GM23338 (cell line): ENCODE data around the gene BRAF. TPM values are rescaled to one million over a fixed set of nuclear protein-coding genes. Genes with fewer than 3 reads are reported as not detected.

Experiments used
- ATAC-seq: fragments of 200-7000 bp; cut with Tn5 transposase; 3 replicates; pipeline ENCODE4 v1.9.1; 2020
- DNase-seq: peaks from one replicate; pipeline ENCODE4 v3.0.0-alpha.2; 2015; ENCODE audit warnings: low spot score
- H2AFZ ChIP-seq: fragments of 200-600 bp; sonication (generic); 2 replicates; pipeline ENCODE4 v1.8.0; 2016; ENCODE audit warnings: antibody characterized with exemption, mild to moderate bottlenecking, moderate library complexity
- H3F3A ChIP-seq: fragments of 200-600 bp; sonication (generic); replicated peaks from 2 replicates; pipeline ENCODE4 v1.8.0; 2017; ENCODE audit warnings: antibody characterized with exemption, mixed run types, low read depth
- H3K27ac ChIP-seq: fragments of 200-600 bp; sonication (generic); 2 replicates; pipeline ENCODE4 v1.6.1; 2016; ENCODE audit warnings: low read depth
- H3K27me3 ChIP-seq: fragments of 200-600 bp; sonication (generic); 2 replicates; pipeline ENCODE4 v1.8.0; 2016; ENCODE audit warnings: mild to moderate bottlenecking, mixed run types, moderate library complexity; ENCODE audit not compliant: insufficient read depth
- H3K36me3 ChIP-seq: fragments of 200-600 bp; sonication (generic); 2 replicates; pipeline ENCODE4 v1.8.0; 2016; ENCODE audit warnings: mild to moderate bottlenecking; ENCODE audit not compliant: insufficient read depth
- H3K4me1 ChIP-seq: fragments of 200-600 bp; sonication (generic); 2 replicates; pipeline ENCODE4 v1.8.0; 2016; ENCODE audit warnings: mild to moderate bottlenecking, moderate library complexity; ENCODE audit not compliant: insufficient read depth
- H3K4me2 ChIP-seq: fragments of 200-600 bp; sonication (generic); 2 replicates; pipeline ENCODE4 v1.7.1; 2017; ENCODE audit warnings: mixed run types
- H3K4me3 ChIP-seq: fragments of 200-600 bp; sonication (generic); 2 replicates; pipeline ENCODE4 v1.6.1; 2016; ENCODE audit warnings: mixed run types
- H3K79me2 ChIP-seq: fragments of 200-600 bp; sonication (generic); replicated peaks from 2 replicates; pipeline ENCODE4 v1.8.0; 2017; ENCODE audit warnings: mild to moderate bottlenecking; ENCODE audit not compliant: insufficient read depth
- H3K9me2 ChIP-seq: fragments of 200-600 bp; sonication (generic); 2 replicates; pipeline ENCODE4 v1.8.0; 2017; ENCODE audit not compliant: insufficient read depth
- H4K20me1 ChIP-seq: fragments of 200-600 bp; sonication (generic); replicated peaks from 2 replicates; pipeline ENCODE4 v1.8.0; 2017; ENCODE audit warnings: mild to moderate bottlenecking; ENCODE audit not compliant: insufficient read depth
- H3K27ac Mint-ChIP-seq: 2 replicates; pipeline ENCODE4 v1.8.0; 2020; ENCODE audit warnings: inconsistent platforms, mild to moderate bottlenecking, moderate library complexity, mixed read lengths
- H3K27me3 Mint-ChIP-seq: 3 replicates; pipeline ENCODE4 v1.8.0; 2022; ENCODE audit warnings: low read depth, mild to moderate bottlenecking, moderate library complexity, mixed read lengths, inconsistent platforms; ENCODE audit not compliant: insufficient read depth, poor library complexity
- H3K36me3 Mint-ChIP-seq: 3 replicates; pipeline ENCODE4 v1.8.0; 2021; ENCODE audit warnings: low read depth, mild to moderate bottlenecking, inconsistent platforms, moderate library complexity, mixed read lengths
- H3K4me1 Mint-ChIP-seq: 3 replicates; pipeline ENCODE4 v1.8.0; 2020; ENCODE audit warnings: mild to moderate bottlenecking, inconsistent platforms, mixed read lengths
- H3K4me3 Mint-ChIP-seq: 3 replicates; pipeline ENCODE4 v1.8.0; 2021; ENCODE audit warnings: moderate library complexity, mild to moderate bottlenecking, inconsistent platforms, mixed read lengths
- H3K9me3 Mint-ChIP-seq: 3 replicates; pipeline ENCODE4 v1.8.0; 2020; ENCODE audit warnings: moderate library complexity, mild to moderate bottlenecking, inconsistent platforms, mixed read lengths
- CREB1 ChIP-seq: fragments of 250-450 bp; sonication (Bioruptor Pico); IDR thresholded peaks from 2 replicates; pipeline ENCODE4 v1.5.0; 2020; ENCODE audit warnings: low read depth, mild to moderate bottlenecking, moderate library complexity
- EZH2 ChIP-seq: fragments of 200-600 bp; sonication (generic); IDR thresholded peaks from one replicate; pipeline ENCODE4 v1.8.0; 2017; ENCODE audit warnings: antibody characterized with exemption, mild to moderate bottlenecking, low read depth; ENCODE audit not compliant: unreplicated experiment
- EZH2phosphoT487 ChIP-seq: fragments of 200-600 bp; sonication (generic); IDR thresholded peaks from one replicate; pipeline ENCODE4 v1.8.1; 2018; ENCODE audit warnings: antibody characterized with exemption; ENCODE audit not compliant: unreplicated experiment
- JUNB ChIP-seq: IDR thresholded peaks from one replicate; pipeline ENCODE4 v1.6.1; 2016; ENCODE audit warnings: antibody characterized with exemption; ENCODE audit not compliant: unreplicated experiment
- NANOG ChIP-seq: IDR thresholded peaks from 2 replicates; pipeline ENCODE4 v1.6.1; 2016; ENCODE audit warnings: antibody characterized with exemption, borderline replicate concordance
- POLR2AphosphoS5 ChIP-seq: IDR thresholded peaks from 2 replicates; pipeline ENCODE4 v1.6.1; 2016; ENCODE audit warnings: antibody characterized with exemption, low read depth
- STAT1 ChIP-seq: IDR thresholded peaks from one replicate; pipeline ENCODE4 v1.6.1; 2016; ENCODE audit warnings: antibody characterized with exemption; ENCODE audit not compliant: unreplicated experiment
- ZNF114 ChIP-seq: fragments of 250-450 bp; sonication (Bioruptor Pico); IDR thresholded peaks from 2 replicates; pipeline ENCODE4 v1.5.0; 2020; ENCODE audit warnings: mild to moderate bottlenecking, moderate library complexity
- ZNF331 ChIP-seq: fragments of 250-450 bp; sonication (Bioruptor Pico); IDR thresholded peaks from 2 replicates; pipeline ENCODE4 v1.5.0; 2020; ENCODE audit warnings: low read depth, mild to moderate bottlenecking, moderate library complexity
- long read RNA-seq: library from polyadenylated mRNA; unstranded; transcript quantifications from one replicate; pipeline ENCODE4 v2.0.0, GENCODE V29; 2020; ENCODE audit not compliant: unreplicated experiment
- polyA plus RNA-seq: library from polyadenylated mRNA; unstranded; fragments of >200 nt; fragmentation: Nextera tagmentation; extraction: Ambion mirVana; gene quantifications from 2 replicates; pipeline ENCODE4 v1.2.1, GENCODE V29; 2016
- total RNA-seq: library from RNA; depleted of rRNA; stranded (reverse); fragments of >200 nt; shearing (Covaris generic); gene quantifications from 2 replicates; pipeline ENCODE4 v1.2.3, GENCODE V29; 2014; rRNA removed
- TF ChIP-seq, protein P1 (sequence below): IDR thresholded peaks from 2 replicates; pipeline ENCODE4 v1.6.1; 2016; ENCODE audit warnings: antibody characterized with exemption
- TF ChIP-seq, protein P2 (sequence below): fragments of 250-450 bp; sonication (Bioruptor Pico); IDR thresholded peaks from 2 replicates; pipeline ENCODE4 v1.5.0; 2020; ENCODE audit warnings: mild to moderate bottlenecking, moderate library complexity
- TF ChIP-seq, protein P3 (sequence below), 2 experiments: fragments of 200-600 bp in 1 of 2; sonication (generic) in 1 of 2; conservative IDR thresholded peaks; 2 replicates each; pipeline versions ENCODE4 v1.5.1 to v1.6.1; 2016 to 2017; ENCODE audit warnings: antibody characterized with exemption in 2 of 2, low read depth in 2 of 2, mild to moderate bottlenecking in 2 of 2, moderate library complexity in 1 of 2
- TF ChIP-seq, protein P4 (sequence below): IDR thresholded peaks from one replicate; pipeline ENCODE4 v1.6.1; 2018; ENCODE audit warnings: antibody characterized with exemption; ENCODE audit not compliant: unreplicated experiment

The BRAF gene
- 36.8 and 47.0 TPM in 2 replicates for total RNA-seq
- polyA plus RNA-seq, result 12.3 and 14.6 TPM in 2 replicates
- long read RNA-seq, partial matches to known transcripts, result 0 of 2 reads
- long read RNA-seq, other reads (novel, unspliced or antisense), result 2 of 2 reads

DNA sequence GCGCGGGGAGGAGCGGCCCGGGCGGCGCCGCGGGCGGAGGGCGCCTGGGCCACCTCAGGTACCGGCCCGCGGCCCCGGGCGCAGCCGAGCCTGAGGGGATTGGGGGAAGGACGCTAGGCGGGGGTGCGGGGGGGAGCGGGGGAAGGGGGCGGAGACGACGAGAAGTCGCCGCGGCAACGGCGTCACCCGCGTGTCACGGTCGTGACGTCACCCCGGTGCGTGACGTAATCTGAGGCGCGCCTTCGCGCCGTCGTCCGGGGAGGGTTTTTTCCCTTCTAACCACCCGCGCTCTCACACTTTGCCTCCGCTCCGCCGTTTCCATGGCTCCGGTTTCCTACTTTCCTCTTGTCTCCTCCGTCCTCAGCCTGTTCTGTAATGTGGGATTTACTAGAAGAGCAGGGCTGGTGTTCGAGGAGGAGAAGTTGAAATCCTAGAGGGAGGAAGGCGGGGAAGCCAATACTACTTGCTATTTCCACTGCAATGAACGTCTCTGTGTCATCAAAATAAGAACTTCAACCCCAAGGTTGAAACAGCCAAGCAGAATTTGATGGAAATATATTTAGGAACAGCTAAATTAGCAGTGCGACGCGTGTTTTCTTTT lies at the start of gene BRAF:
BRAF (minus strand) TSS at position 109 of the 601 bp plus-strand sequence. CDS start 226 bp downstream, outside the sequence.
- Histone ChIP-seq H3K36me3 (no peaks in the 10 kb centered on the region), H3K4me2 (peak within 1 kb of the TSS; percentile 86), H3F3A (no peaks in the 10 kb centered on the region), H4K20me1 (peaks cover 34% of the 10 kb centered on the region), H3K27ac (peak within 1 kb of the TSS; percentile 95), H3K4me3 (peak within 1 kb of the TSS; percentile 77), H3K9me2 (no peaks in the 10 kb centered on the region), H3K79me2 (peaks cover 45% of the 10 kb centered on the region), H3K27me3 (no peaks in the 10 kb centered on the region), H3K4me1 (peaks cover 20% of the 10 kb centered on the region), H2AFZ (peak within 1 kb of the TSS; percentile 97)
- TF ChIP-seq, protein P1, sequence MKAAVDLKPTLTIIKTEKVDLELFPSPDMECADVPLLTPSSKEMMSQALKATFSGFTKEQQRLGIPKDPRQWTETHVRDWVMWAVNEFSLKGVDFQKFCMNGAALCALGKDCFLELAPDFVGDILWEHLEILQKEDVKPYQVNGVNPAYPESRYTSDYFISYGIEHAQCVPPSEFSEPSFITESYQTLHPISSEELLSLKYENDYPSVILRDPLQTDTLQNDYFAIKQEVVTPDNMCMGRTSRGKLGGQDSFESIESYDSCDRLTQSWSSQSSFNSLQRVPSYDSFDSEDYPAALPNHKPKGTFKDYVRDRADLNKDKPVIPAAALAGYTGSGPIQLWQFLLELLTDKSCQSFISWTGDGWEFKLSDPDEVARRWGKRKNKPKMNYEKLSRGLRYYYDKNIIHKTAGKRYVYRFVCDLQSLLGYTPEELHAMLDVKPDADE, result 0 out of 2 replicates have a peak, but pooled peaks have one; percentile 30
- TF ChIP-seq NANOG, result no peak
- no peak for TF ChIP-seq EZH2phosphoT487
- TF ChIP-seq ZNF114, result no peak
- TF ChIP-seq JUNB, result no peak
- TF ChIP-seq POLR2AphosphoS5, result peak; percentile 89
- no peak for TF ChIP-seq STAT1
- TF ChIP-seq, protein P2, sequence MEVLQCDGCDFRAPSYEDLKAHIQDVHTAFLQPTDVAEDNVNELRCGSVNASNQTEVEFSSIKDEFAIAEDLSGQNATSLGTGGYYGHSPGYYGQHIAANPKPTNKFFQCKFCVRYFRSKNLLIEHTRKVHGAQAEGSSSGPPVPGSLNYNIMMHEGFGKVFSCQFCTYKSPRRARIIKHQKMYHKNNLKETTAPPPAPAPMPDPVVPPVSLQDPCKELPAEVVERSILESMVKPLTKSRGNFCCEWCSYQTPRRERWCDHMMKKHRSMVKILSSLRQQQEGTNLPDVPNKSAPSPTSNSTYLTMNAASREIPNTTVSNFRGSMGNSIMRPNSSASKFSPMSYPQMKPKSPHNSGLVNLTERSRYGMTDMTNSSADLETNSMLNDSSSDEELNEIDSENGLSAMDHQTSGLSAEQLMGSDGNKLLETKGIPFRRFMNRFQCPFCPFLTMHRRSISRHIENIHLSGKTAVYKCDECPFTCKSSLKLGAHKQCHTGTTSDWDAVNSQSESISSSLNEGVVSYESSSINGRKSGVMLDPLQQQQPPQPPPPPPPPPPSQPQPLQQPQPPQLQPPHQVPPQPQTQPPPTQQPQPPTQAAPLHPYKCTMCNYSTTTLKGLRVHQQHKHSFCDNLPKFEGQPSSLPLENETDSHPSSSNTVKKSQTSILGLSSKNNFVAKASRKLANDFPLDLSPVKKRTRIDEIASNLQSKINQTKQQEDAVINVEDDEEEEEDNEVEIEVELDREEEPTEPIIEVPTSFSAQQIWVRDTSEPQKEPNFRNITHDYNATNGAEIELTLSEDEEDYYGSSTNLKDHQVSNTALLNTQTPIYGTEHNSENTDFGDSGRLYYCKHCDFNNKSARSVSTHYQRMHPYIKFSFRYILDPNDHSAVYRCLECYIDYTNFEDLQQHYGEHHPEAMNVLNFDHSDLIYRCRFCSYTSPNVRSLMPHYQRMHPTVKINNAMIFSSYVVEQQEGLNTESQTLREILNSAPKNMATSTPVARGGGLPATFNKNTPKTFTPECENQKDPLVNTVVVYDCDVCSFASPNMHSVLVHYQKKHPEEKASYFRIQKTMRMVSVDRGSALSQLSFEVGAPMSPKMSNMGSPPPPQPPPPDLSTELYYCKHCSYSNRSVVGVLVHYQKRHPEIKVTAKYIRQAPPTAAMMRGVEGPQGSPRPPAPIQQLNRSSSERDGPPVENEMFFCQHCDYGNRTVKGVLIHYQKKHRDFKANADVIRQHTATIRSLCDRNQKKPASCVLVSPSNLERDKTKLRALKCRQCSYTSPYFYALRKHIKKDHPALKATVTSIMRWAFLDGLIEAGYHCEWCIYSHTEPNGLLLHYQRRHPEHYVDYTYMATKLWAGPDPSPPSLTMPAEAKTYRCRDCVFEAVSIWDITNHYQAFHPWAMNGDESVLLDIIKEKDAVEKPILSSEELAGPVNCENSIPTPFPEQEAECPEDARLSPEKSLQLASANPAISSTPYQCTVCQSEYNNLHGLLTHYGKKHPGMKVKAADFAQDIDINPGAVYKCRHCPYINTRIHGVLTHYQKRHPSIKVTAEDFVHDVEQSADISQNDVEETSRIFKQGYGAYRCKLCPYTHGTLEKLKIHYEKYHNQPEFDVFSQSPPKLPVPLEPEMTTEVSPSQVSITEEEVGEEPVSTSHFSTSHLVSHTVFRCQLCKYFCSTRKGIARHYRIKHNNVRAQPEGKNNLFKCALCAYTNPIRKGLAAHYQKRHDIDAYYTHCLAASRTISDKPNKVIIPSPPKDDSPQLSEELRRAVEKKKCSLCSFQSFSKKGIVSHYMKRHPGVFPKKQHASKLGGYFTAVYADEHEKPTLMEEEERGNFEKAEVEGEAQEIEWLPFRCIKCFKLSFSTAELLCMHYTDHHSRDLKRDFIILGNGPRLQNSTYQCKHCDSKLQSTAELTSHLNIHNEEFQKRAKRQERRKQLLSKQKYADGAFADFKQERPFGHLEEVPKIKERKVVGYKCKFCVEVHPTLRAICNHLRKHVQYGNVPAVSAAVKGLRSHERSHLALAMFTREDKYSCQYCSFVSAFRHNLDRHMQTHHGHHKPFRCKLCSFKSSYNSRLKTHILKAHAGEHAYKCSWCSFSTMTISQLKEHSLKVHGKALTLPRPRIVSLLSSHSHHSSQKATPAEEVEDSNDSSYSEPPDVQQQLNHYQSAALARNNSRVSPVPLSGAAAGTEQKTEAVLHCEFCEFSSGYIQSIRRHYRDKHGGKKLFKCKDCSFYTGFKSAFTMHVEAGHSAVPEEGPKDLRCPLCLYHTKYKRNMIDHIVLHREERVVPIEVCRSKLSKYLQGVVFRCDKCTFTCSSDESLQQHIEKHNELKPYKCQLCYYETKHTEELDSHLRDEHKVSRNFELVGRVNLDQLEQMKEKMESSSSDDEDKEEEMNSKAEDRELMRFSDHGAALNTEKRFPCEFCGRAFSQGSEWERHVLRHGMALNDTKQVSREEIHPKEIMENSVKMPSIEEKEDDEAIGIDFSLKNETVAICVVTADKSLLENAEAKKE (CRISPR knock-in tag), result no peak
- TF ChIP-seq, protein P3, sequence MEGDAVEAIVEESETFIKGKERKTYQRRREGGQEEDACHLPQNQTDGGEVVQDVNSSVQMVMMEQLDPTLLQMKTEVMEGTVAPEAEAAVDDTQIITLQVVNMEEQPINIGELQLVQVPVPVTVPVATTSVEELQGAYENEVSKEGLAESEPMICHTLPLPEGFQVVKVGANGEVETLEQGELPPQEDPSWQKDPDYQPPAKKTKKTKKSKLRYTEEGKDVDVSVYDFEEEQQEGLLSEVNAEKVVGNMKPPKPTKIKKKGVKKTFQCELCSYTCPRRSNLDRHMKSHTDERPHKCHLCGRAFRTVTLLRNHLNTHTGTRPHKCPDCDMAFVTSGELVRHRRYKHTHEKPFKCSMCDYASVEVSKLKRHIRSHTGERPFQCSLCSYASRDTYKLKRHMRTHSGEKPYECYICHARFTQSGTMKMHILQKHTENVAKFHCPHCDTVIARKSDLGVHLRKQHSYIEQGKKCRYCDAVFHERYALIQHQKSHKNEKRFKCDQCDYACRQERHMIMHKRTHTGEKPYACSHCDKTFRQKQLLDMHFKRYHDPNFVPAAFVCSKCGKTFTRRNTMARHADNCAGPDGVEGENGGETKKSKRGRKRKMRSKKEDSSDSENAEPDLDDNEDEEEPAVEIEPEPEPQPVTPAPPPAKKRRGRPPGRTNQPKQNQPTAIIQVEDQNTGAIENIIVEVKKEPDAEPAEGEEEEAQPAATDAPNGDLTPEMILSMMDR (conservative IDR thresholded peaks at IDR 0.05; ENCODE audit: low read depth in 2 of 2), result no peak
- no peak for TF ChIP-seq EZH2
- TF ChIP-seq, protein P4, sequence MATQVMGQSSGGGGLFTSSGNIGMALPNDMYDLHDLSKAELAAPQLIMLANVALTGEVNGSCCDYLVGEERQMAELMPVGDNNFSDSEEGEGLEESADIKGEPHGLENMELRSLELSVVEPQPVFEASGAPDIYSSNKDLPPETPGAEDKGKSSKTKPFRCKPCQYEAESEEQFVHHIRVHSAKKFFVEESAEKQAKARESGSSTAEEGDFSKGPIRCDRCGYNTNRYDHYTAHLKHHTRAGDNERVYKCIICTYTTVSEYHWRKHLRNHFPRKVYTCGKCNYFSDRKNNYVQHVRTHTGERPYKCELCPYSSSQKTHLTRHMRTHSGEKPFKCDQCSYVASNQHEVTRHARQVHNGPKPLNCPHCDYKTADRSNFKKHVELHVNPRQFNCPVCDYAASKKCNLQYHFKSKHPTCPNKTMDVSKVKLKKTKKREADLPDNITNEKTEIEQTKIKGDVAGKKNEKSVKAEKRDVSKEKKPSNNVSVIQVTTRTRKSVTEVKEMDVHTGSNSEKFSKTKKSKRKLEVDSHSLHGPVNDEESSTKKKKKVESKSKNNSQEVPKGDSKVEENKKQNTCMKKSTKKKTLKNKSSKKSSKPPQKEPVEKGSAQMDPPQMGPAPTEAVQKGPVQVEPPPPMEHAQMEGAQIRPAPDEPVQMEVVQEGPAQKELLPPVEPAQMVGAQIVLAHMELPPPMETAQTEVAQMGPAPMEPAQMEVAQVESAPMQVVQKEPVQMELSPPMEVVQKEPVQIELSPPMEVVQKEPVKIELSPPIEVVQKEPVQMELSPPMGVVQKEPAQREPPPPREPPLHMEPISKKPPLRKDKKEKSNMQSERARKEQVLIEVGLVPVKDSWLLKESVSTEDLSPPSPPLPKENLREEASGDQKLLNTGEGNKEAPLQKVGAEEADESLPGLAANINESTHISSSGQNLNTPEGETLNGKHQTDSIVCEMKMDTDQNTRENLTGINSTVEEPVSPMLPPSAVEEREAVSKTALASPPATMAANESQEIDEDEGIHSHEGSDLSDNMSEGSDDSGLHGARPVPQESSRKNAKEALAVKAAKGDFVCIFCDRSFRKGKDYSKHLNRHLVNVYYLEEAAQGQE, result no peak
- no peak for TF ChIP-seq ZNF331 (CRISPR knock-in tag)
- TF ChIP-seq CREB1 (CRISPR knock-in tag), result peak; percentile 100
- peak within 1 kb of the TSS; percentile 92 for H3K4me3 Mint-ChIP-seq
- H3K9me3 Mint-ChIP-seq, result no peaks in the 10 kb centered on the region
- DNase-seq (peak; percentile 92), ATAC-seq (peak; percentile 57)
- no peaks in the 10 kb centered on the region for H3K36me3 Mint-ChIP-seq
- no peaks in the 10 kb centered on the region for H3K4me1 Mint-ChIP-seq
- H3K27ac Mint-ChIP-seq, result peak within 1 kb of the TSS; percentile 98
- peaks cover 3% of the 10 kb centered on the region for H3K27me3 Mint-ChIP-seq
